ENCODE results near the gene SPZ1. TPM values are rescaled to one million over a fixed set of nuclear protein-coding genes. Genes with fewer than 3 reads are reported as not detected.
"Not testable (repeated sequence)": the region's sequence is repeated elsewhere in the genome, so short reads cannot be mapped to it uniquely, and the experiment has no call there.

Gene SPZ1
- total RNA-seq, 2 donors from 2014 or later = not detected

- H3K4me1 Mint-ChIP-seq (ENCODE audit: low read depth) = no peaks in the 10 kb centered on the region
- no peak overlapping the region for H3K4me3 Mint-ChIP-seq
- no peaks in the 10 kb centered on the region for H3K36me3 Mint-ChIP-seq (ENCODE audit: insufficient read depth in 2 of 2)
- DNase-seq = no peak
- no peaks in the 10 kb centered on the region for H3K9me3 Mint-ChIP-seq
- ATAC-seq (replicated peaks in 1 of 2) = no peak
- no peaks in the 10 kb centered on the region for H3K27me3 Mint-ChIP-seq (ENCODE audit: low read depth)
- H3K27ac Mint-ChIP-seq = no peak overlapping the region
These were observed 28.4 kb downstream of the SPZ1 start for GRCh38 chr5:80348171-80348570.

- not testable (repeated sequence) for H3K27ac Mint-ChIP-seq; H3K36me3 Mint-ChIP-seq (ENCODE audit: insufficient read depth in 2 of 2); DNase-seq; ATAC-seq (replicated peaks in 1 of 2); H3K9me3 Mint-ChIP-seq; H3K4me1 Mint-ChIP-seq (ENCODE audit: low read depth); H3K4me3 Mint-ChIP-seq; H3K27me3 Mint-ChIP-seq (ENCODE audit: low read depth)
These were observed 31.2 kb downstream of the SPZ1 start for GRCh38 chr5:80351019-80351418.

- Mint-ChIP-seq H3K4me1 (ENCODE audit: low read depth) (no peaks in the 10 kb centered on the region), H3K36me3 (ENCODE audit: insufficient read depth in 2 of 2) (no peaks in the 10 kb centered on the region), H3K4me3 (no peak overlapping the region), H3K27ac (no peak overlapping the region), H3K9me3 (peaks cover 0 to 1% of the 10 kb centered on the region in 2 donors), H3K27me3 (ENCODE audit: low read depth) (no peaks in the 10 kb centered on the region)
- no peak for ATAC-seq (replicated peaks in 1 of 2)
- no peak for DNase-seq
These were observed 35.9 kb downstream of the SPZ1 start for GRCh38 chr5:80355686-80356085.

- DNase-seq = no peak
- no peak for ATAC-seq (replicated peaks in 1 of 2)
- Mint-ChIP-seq H3K36me3 (ENCODE audit: insufficient read depth in 2 of 2) (no peaks in the 10 kb centered on the region), H3K27me3 (ENCODE audit: low read depth) (no peaks in the 10 kb centered on the region), H3K27ac (no peak overlapping the region), H3K4me3 (no peak overlapping the region), H3K4me1 (ENCODE audit: low read depth) (no peaks in the 10 kb centered on the region), H3K9me3 (peaks cover 0 to 1% of the 10 kb centered on the region in 2 donors)
These were observed 37.9 kb downstream of the SPZ1 start for GRCh38 chr5:80357671-80358070.

- ATAC-seq (replicated peaks in 1 of 2) (no peak), DNase-seq (no peak)
- no peaks in the 10 kb centered on the region for H3K36me3 Mint-ChIP-seq (ENCODE audit: insufficient read depth in 2 of 2)
- no peak overlapping the region for H3K4me3 Mint-ChIP-seq
- peaks cover 0 to 1% of the 10 kb centered on the region in 2 donors for H3K9me3 Mint-ChIP-seq
- no peak overlapping the region for H3K27ac Mint-ChIP-seq
- no peaks in the 10 kb centered on the region for H3K27me3 Mint-ChIP-seq (ENCODE audit: low read depth)
- no peaks in the 10 kb centered on the region for H3K4me1 Mint-ChIP-seq (ENCODE audit: low read depth)
These were observed 41.2 kb downstream of the SPZ1 start for GRCh38 chr5:80360914-80361444.

- ATAC-seq (replicated peaks in 1 of 2) (no peak), DNase-seq (no peak)
- Mint-ChIP-seq H3K27me3 (ENCODE audit: low read depth) (no peaks in the 10 kb centered on the region), H3K36me3 (ENCODE audit: insufficient read depth in 2 of 2) (no peaks in the 10 kb centered on the region), H3K27ac (no peak overlapping the region), H3K4me1 (ENCODE audit: low read depth) (no peaks in the 10 kb centered on the region), H3K4me3 (no peak overlapping the region), H3K9me3 (peaks cover 0 to 1% of the 10 kb centered on the region in 2 donors)
These were observed 45.1 kb downstream of the SPZ1 start for GRCh38 chr5:80364892-80365291.

GRCh38 chr5:80368661-80369480 is 49.1 kb downstream of the SPZ1 start:
- no peaks in the 10 kb centered on the region for H3K27me3 Mint-ChIP-seq (ENCODE audit: low read depth)
- H3K9me3 Mint-ChIP-seq = no peaks in the 10 kb centered on the region
- no peak overlapping the region for H3K4me3 Mint-ChIP-seq
- no peak for ATAC-seq (replicated peaks in 1 of 2)
- no peak for DNase-seq
- no peak overlapping the region for H3K27ac Mint-ChIP-seq
- H3K36me3 Mint-ChIP-seq (ENCODE audit: insufficient read depth in 2 of 2) = no peaks in the 10 kb centered on the region
- no peaks in the 10 kb centered on the region for H3K4me1 Mint-ChIP-seq (ENCODE audit: low read depth)

GRCh38 chr5:80369521-80369920 is 49.7 kb downstream of the SPZ1 start:
- Mint-ChIP-seq H3K4me1 (ENCODE audit: low read depth) (no peaks in the 10 kb centered on the region), H3K9me3 (no peaks in the 10 kb centered on the region), H3K4me3 (no peak overlapping the region), H3K27me3 (ENCODE audit: low read depth) (no peaks in the 10 kb centered on the region), H3K36me3 (ENCODE audit: insufficient read depth in 2 of 2) (no peaks in the 10 kb centered on the region), H3K27ac (no peak overlapping the region)
- DNase-seq (no peak), ATAC-seq (replicated peaks in 1 of 2) (no peak)

- H3K36me3 Mint-ChIP-seq (ENCODE audit: insufficient read depth in 2 of 2) = no peaks in the 10 kb centered on the region
- H3K27ac Mint-ChIP-seq = no peak overlapping the region
- no peaks in the 10 kb centered on the region for H3K4me1 Mint-ChIP-seq (ENCODE audit: low read depth)
- ATAC-seq (replicated peaks in 1 of 2) (no peak), DNase-seq (no peak)
- H3K9me3 Mint-ChIP-seq = no peaks in the 10 kb centered on the region
- no peak overlapping the region for H3K4me3 Mint-ChIP-seq
- H3K27me3 Mint-ChIP-seq (ENCODE audit: low read depth) = no peaks in the 10 kb centered on the region
These were observed 50.6 kb downstream of the SPZ1 start for GRCh38 chr5:80370390-80370789.

Other genes starting within 250 kb of the SPZ1 start
- gene SERINC5, start 64.0 kb upstream of the SPZ1 start, total RNA-seq = 10 to 100 TPM; 41.1 to 48.3 TPM
- gene ZFYVE16, start 88.1 kb downstream of the SPZ1 start, total RNA-seq = 10 to 100 TPM; 11.3 to 17.8 TPM
- under 1 TPM in 1 of 2 donors, not detected in 1; 0.35 TPM for gene FAM151B, start 168.1 kb downstream of the SPZ1 start, total RNA-seq